CD4-positive, alpha-beta T cell treated with Interleukin-6 at 100 ng/mL for 8 hours (primary cell): ENCODE measurements around the gene SMOC1.

Experiments used
- DNase-seq: peaks from one replicate; pipeline ENCODE4 v3.0.0-alpha.2; 2020; ENCODE audit warnings: mixed read lengths, low spot score

The SMOC1 gene

DNA sequence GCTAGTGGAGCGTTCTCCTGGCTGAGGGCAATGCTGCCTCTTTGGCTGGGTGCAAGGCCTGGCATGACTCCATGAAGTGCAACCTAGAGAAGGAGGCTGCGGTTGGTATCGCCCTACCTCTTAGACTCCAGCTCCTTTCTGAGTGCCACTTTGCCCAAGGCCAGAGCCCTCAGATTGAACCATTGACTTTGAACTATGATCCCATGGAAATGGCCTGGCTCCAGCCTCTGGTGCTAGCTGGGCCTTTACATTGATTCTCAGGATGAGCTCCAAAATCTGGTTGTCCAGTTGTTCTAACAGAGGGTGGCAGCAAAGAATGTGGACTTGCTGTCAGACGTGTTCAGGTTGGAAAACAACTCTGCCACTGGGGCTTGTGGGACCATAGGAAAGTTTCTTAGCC, 16.1 kb upstream of the SMOC1 start:
- DNase-seq, result no peak

DNA sequence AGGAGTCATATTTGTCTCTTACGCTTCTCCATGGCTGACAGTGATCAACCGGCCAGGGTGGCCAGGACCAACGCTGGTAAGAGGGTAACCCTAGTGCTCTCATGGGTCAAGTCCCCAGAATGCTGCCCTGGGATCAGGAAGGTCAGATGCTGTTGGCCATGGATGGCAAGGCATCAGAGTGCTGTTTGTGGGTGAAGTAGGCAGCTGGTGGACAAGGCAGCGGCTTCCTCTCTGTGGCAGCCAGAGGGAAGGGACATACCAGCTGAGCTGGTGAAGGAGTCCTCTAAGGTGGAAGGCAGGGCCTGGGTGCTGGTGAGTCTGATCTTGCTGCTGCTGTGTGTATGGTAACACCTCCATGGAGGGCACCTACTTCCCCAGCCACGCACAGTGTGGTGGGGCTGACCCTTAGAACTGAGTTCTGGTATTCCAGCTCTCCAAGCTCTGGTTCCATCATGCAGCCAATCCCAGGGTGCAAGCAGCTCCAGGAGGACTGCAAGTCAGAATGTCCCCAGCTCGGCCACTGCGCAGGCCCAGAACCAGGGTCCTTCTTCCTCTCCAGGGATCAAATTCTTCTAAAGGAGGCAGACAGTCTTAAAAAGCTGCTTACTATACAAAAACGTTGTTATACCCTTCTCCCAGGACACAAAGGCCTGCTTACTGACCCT, 13.4 kb upstream of the SMOC1 start:
- DNase-seq, result no peak

DNA sequence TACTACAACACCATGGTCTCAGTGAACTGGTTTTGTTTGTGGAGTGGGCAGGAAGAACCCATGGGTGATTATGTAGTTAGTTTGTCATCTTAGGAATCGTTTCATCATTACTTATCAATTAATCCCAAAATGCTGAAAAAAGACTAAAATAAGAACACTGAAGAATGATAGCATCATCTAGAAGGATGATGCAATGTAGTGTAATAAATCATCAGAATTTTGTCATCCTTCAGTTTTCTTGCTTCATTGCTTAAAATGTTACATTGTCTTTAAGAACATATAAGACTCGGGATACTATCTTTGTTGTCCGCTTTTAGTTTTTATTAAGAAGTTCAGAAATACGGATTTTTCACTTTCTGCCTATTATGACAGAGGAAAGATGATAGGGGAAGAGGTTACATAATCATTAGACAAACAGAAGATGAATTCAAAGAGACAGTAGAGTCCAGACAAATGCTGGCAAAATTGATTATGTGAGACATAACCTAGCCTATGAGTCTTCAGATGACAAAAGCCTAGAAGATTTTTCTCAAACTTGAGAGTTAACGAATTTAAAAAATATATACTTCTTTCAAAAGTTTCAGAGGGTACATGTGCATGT, 10.8 kb upstream of the SMOC1 start:
- DNase-seq, result no peak

- no peak for DNase-seq
These were observed 8.6 kb upstream of the SMOC1 start for GRCh38 chr14:69870613-69871012.

GRCh38 chr14:69873877-69874780, 5.1 kb upstream of the SMOC1 start:
- DNase-seq, result no peak

DNA sequence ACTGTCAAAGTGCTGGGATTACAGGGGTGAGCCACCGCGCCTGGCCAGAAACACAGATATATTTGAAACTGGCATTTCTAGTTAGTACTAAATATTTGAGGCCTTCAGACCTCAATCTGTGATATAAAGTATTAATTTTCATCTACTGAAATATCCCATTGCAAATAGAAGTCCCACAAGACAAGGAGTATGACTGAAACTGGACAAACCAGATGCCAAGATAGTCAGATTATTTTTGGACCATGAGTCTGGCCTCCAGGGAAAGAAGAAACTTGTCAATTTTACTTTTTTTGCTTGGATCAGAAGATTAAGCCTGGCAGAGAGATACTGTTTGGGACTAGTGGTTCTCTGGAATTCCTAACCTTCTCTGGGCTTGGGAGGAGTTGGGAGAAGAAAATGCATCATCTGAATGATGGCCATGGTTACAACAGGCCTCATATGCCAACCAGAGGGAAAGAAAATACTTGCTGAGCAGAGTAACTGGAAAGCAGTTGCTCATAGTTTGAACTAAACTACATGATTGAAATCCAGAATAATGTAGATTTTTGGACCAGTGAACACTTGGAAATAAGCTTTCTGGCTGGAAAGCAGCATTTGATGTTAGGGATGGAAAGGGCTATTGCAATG, 2.9 kb upstream of the SMOC1 start:
- no peak for DNase-seq

GRCh38 chr14:69876848-69877306, 2.3 kb upstream of the SMOC1 start:
- no peak for DNase-seq

- DNase-seq, result no peak
These were observed 1.7 kb upstream of the SMOC1 start for GRCh38 chr14:69877492-69877891.

- DNase-seq, result no peak
These were observed 965 bp upstream of the SMOC1 start for GRCh38 chr14:69878251-69878650.

DNA sequence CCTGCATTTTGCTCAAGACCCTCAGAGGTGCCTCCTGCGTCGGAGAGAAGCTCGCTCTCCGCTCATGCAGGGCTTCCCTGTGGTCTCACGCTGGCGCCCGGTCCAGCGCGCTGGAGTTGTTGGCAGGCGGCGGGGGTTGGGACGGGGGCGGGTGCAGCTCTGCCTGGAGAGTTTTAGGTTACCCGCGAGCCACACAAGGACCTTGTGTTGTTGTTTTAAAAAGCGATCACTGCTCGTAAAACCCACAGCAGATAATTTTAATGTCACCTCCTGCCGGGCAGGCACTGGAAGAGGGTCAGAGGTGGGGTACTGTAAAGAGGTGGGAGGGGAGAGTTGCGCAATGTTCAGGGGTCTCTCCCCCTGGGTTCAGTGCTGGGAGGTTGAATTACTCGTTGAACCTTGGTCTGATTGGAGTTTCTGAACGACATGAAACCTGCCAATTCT, 850 bp downstream of the SMOC1 start:
- no peak for DNase-seq

GRCh38 chr14:69880893-69881292, 1.7 kb downstream of the SMOC1 start:
- no peak for DNase-seq

- DNase-seq, result no peak
These were observed 3.1 kb downstream of the SMOC1 start for GRCh38 chr14:69882116-69882864.

DNA sequence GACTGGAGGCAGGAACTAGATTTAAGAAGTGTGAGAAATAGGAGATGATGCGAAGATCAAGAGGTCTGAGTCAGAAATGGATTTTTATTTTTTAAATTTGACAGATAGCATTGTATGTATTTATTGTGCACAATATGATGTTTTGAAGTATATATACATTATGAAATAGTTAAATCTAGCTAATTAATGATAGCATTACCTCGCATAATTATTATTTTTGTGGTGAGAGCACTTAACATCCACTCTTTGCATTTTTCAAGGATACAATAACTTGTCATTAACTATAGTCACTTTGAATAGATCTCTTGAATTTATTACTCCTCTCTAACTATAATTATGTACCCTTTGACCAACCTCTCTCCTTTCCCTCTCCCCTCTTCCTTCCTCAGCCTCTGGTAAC, 3.7 kb downstream of the SMOC1 start:
- DNase-seq, result no peak

GRCh38 chr14:69886453-69887242, 7.4 kb downstream of the SMOC1 start:
- no peak for DNase-seq

- DNase-seq, result no peak
These were observed 8.8 kb downstream of the SMOC1 start for GRCh38 chr14:69887740-69888657.

DNA sequence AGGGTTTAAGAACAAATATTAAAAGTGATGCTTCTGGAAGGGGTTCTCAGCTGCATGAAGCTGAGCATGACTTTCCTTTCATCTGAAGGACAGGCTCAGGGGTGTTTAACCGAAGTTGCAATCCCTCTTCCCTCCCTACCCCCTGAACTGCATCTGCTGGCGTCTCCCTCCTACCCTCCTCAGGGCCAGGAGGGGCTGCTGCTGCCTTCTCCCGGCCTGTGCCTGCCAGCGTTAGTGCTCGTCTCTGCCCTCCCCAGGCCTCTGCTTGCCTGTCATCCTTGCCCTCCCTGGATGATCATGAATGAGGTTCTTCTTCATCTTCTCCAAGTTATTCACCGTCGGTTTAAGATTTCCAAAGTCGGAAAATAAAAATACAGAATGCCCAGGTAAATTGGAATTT, 12.2 kb downstream of the SMOC1 start:
- no peak for DNase-seq

GRCh38 chr14:69895109-69895508, 15.9 kb downstream of the SMOC1 start:
- no peak for DNase-seq

- no peak for DNase-seq
These were observed 16.9 kb downstream of the SMOC1 start for GRCh38 chr14:69896080-69896479.

DNA sequence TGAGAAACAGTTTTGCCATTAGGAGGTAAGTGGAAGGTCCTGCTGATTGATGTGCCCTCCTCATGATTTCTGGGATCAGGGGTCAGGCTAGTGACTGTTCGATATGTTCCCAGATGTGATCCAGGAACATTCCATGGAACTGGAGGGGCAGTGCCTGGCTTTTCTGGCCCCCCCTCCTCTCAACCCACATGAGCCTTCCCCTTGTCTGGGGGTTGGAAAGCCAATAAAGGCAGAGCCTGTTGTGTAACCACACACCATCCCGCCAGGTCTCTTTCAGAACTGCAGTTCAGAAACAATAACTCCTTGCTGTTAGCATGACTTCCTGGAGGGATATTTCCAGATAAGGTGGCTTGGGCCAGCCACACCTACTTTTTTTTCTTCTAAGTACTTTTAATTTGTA, 17.8 kb downstream of the SMOC1 start:
- DNase-seq, result no peak

GRCh38 chr14:69900603-69901002, 21.4 kb downstream of the SMOC1 start:
- no peak for DNase-seq
